T47D (cell line): ENCODE results near the gene PARD3.
A peak's percentile ranks its signal among the peaks of the same experiment; 100 is the strongest.
"Not testable (repeated sequence)": the region's sequence is repeated elsewhere in the genome, so short reads cannot be mapped to it uniquely, and the experiment has no call there.

Experiments
- DNase-seq, 2 experiments: peaks; one replicate each; pipeline versions ENCODE4 v3.0.0 to v3.0.0-alpha.2; 2011 to 2012; ENCODE audit warnings: low read depth in 1 of 2, low spot score in 1 of 2
- JUND ChIP-seq: IDR thresholded peaks from 2 replicates; pipeline ENCODE4 v1.6.1; 2012; ENCODE audit warnings: low read depth
- in situ Hi-C: cut with HindIII; loops from 2 replicates; pipeline ENCODE4 v1.10.0; 2016; ENCODE audit warnings: low sequenced_read_pairs, low pct_unique_long_range_greater_than_20kb

The PARD3 gene

GRCh38 chr10:34815185-34816084 is at the start of gene PARD3:
Gene PARD3, minus strand, starts transcription at chr10:34815296. Its CDS starts 301 bp downstream, at chr10:34814995.
- TF ChIP-seq JUND, result no peak
- in situ Hi-C loops, result no loop called here
- peak; percentile 66 to 68 for DNase-seq

- DNase-seq, result no peak
- in situ Hi-C loops, result no loop called here
- TF ChIP-seq JUND, result no peak
Measured at GRCh38 chr10:34864149-34865067, 49.3 kb upstream of the PARD3 start.

- in situ Hi-C loops, result no loop called here
- no peak for TF ChIP-seq JUND
- peak in 1 of 2 experiments; percentile 53 for DNase-seq
Measured at GRCh38 chr10:34862892-34863291, 47.8 kb upstream of the PARD3 start.

GRCh38 chr10:34861293-34862021 is 46.4 kb upstream of the PARD3 start:
- DNase-seq, result peak in 1 of 2 experiments; percentile 42
- no peak for TF ChIP-seq JUND
- in situ Hi-C loops, result no loop called here

- in situ Hi-C loops, result no loop called here
- DNase-seq, result peak in 1 of 2 experiments; percentile 56
- TF ChIP-seq JUND, result no peak
Measured at GRCh38 chr10:34859170-34859569, 44.1 kb upstream of the PARD3 start.

GRCh38 chr10:34858003-34858402 is 42.9 kb upstream of the PARD3 start:
- in situ Hi-C loops, result no loop called here
- no peak for TF ChIP-seq JUND
- no peak for DNase-seq

GRCh38 chr10:34854147-34854601 is 39.1 kb upstream of the PARD3 start:
- TF ChIP-seq JUND, result no peak
- in situ Hi-C loops, result no loop called here

GRCh38 chr10:34853357-34853756 is 38.3 kb upstream of the PARD3 start:
- no peak for TF ChIP-seq JUND
- in situ Hi-C loops, result no loop called here

More at GRCh38 chr10:34854147-34854601, 39.1 kb upstream of the PARD3 start:
- peak in 1 of 2 experiments; percentile 19 for DNase-seq

GRCh38 chr10:34850558-34850957 is 35.5 kb upstream of the PARD3 start:
- no peak for DNase-seq
- TF ChIP-seq JUND, result no peak
- in situ Hi-C loops, result no loop called here

More at GRCh38 chr10:34853357-34853756, 38.3 kb upstream of the PARD3 start:
- DNase-seq, result no peak

- no peak for DNase-seq
- in situ Hi-C loops, result no loop called here
- no peak for TF ChIP-seq JUND
Measured at GRCh38 chr10:34850036-34850435, 34.9 kb upstream of the PARD3 start.

- in situ Hi-C loops, result no loop called here
- TF ChIP-seq JUND, result no peak
- no peak for DNase-seq
Measured at GRCh38 chr10:34845070-34845469, 30.0 kb upstream of the PARD3 start.

- in situ Hi-C loops, result no loop called here
- TF ChIP-seq JUND, result no peak
- no peak for DNase-seq
Measured at GRCh38 chr10:34844448-34844847, 29.4 kb upstream of the PARD3 start.

- in situ Hi-C loops, DNase-seq: not testable (repeated sequence)
Measured at GRCh38 chr10:34843470-34843869, 28.4 kb upstream of the PARD3 start.
